CD14-positive monocyte (primary cell): ENCODE measurements around the gene NDFIP2. TPM values are rescaled to one million over a fixed set of nuclear protein-coding genes. Genes with fewer than 3 reads are reported as not detected.

Source experiments
- DNase-seq, 3 donors: peaks; one replicate each; pipeline ENCODE4 v3.0.0-alpha.2; 2011 to 2022
- H2AFZ ChIP-seq: 2 replicates; pipeline ENCODE4 v1.6.0; 2012; ENCODE audit warnings: mild to moderate bottlenecking, low read depth, low read length, inconsistent platforms; ENCODE audit not compliant: insufficient read depth, poor library complexity, severe bottlenecking
- H3K27ac ChIP-seq, 2 donors: 1 replicate in 1 of 2; 2 replicates in 1 of 2; pipeline ENCODE4 v1.5.1; 2012 to 2013; ENCODE audit warnings: low read length in 2 of 2, control low read depth in 1 of 2, inconsistent platforms in 1 of 2, low read depth in 1 of 2, mild to moderate bottlenecking in 1 of 2
- H3K27me3 ChIP-seq, 2 donors: one replicate each; pipeline versions ENCODE4 v1.6.0 to v1.6.1; 2011 to 2013; ENCODE audit warnings: low read length in 2 of 2; ENCODE audit not compliant: control insufficient read depth in 2 of 2, insufficient read depth in 2 of 2
- H3K36me3 ChIP-seq, 2 donors: replicated peaks in 1 of 2; 1 replicate in 1 of 2; 2 replicates in 1 of 2; pipeline versions ENCODE4 v1.5.1 to v1.6.1; 2012 to 2013; ENCODE audit warnings: low read length in 2 of 2, control low read depth in 1 of 2, inconsistent platforms in 1 of 2, mild to moderate bottlenecking in 1 of 2; ENCODE audit not compliant: insufficient read depth in 2 of 2, control insufficient read depth in 1 of 2
- H3K4me1 ChIP-seq, 2 donors: 1 replicate in 1 of 2; 2 replicates in 1 of 2; pipeline versions ENCODE4 v1.5.1 to v1.6.1; 2012 to 2013; ENCODE audit warnings: low read length in 2 of 2, control low read depth in 1 of 2, inconsistent platforms in 1 of 2, mild to moderate bottlenecking in 1 of 2, moderate library complexity in 1 of 2; ENCODE audit not compliant: insufficient read depth in 2 of 2, control insufficient read depth in 1 of 2
- H3K4me2 ChIP-seq: replicated peaks from 2 replicates; pipeline ENCODE3; 2012; ENCODE audit warnings: low read length, moderate library complexity, mild to moderate bottlenecking; ENCODE audit not compliant: poor library complexity, severe bottlenecking; ENCODE audit errors: extremely low read depth
- H3K4me3 ChIP-seq, 3 experiments: fragments of 200-600 bp in 1 of 3; sonication (generic) in 1 of 3; replicated peaks in 1 of 3; 1 replicate in 2 of 3; 2 replicates in 1 of 3; pipeline ENCODE4 v1.5.1; 2011 to 2013; ENCODE audit warnings: low read length in 3 of 3, mild to moderate bottlenecking in 3 of 3, control low read depth in 2 of 3, low read depth in 2 of 3, inconsistent platforms in 1 of 3, moderate library complexity in 1 of 3
- H3K79me2 ChIP-seq: 2 replicates; pipeline ENCODE4 v1.6.0; 2012; ENCODE audit warnings: mild to moderate bottlenecking, control low read depth, inconsistent platforms, low read length, moderate library complexity; ENCODE audit not compliant: insufficient read depth
- H3K9ac ChIP-seq: 2 replicates; pipeline ENCODE4 v1.6.0; 2017; ENCODE audit warnings: low read length, mild to moderate bottlenecking; ENCODE audit not compliant: insufficient read depth, poor library complexity, severe bottlenecking
- H3K9me3 ChIP-seq, 2 donors: replicated peaks in 1 of 2; 1 replicate in 1 of 2; 2 replicates in 1 of 2; pipeline versions ENCODE4 v1.5.1 to v1.6.1; 2012 to 2013; ENCODE audit warnings: low read length in 2 of 2, control low read depth in 1 of 2; ENCODE audit not compliant: control insufficient read depth in 1 of 2, insufficient read depth in 1 of 2
- H4K20me1 ChIP-seq: 2 replicates; pipeline ENCODE4 v1.6.0; 2012; ENCODE audit warnings: mild to moderate bottlenecking, low read length, control low read depth, moderate library complexity; ENCODE audit not compliant: insufficient read depth
- H3K27ac Mint-ChIP-seq, 7 donors: one replicate each; pipeline ENCODE4 v1.8.0; 2020; ENCODE audit warnings: mild to moderate bottlenecking in 7 of 7, mixed read lengths in 7 of 7, moderate library complexity in 6 of 7, inconsistent platforms in 2 of 7
- H3K27me3 Mint-ChIP-seq, 3 donors: one replicate each; pipeline ENCODE4 v1.8.0; 2021 to 2022; ENCODE audit warnings: low read depth in 3 of 3, mild to moderate bottlenecking in 3 of 3, mixed read lengths in 3 of 3, moderate library complexity in 3 of 3, inconsistent platforms in 1 of 3
- H3K36me3 Mint-ChIP-seq, 2 donors: one replicate each; pipeline ENCODE4 v1.8.0; 2020; ENCODE audit warnings: mixed read lengths in 2 of 2, inconsistent platforms in 1 of 2, mild to moderate bottlenecking in 1 of 2
- H3K4me1 Mint-ChIP-seq: one replicate; pipeline ENCODE4 v1.8.0; 2020; ENCODE audit warnings: mild to moderate bottlenecking, mixed read lengths
- H3K4me3 Mint-ChIP-seq, 2 donors: one replicate each; pipeline ENCODE4 v1.8.0; 2020; ENCODE audit warnings: mild to moderate bottlenecking in 2 of 2, mixed read lengths in 2 of 2, moderate library complexity in 1 of 2
- H3K9me3 Mint-ChIP-seq, 7 donors: one replicate each; pipeline ENCODE4 v1.8.0; 2020 to 2022; ENCODE audit warnings: mixed read lengths in 7 of 7, mild to moderate bottlenecking in 6 of 7, moderate library complexity in 6 of 7, inconsistent platforms in 2 of 7
- WGBS: methylation state at CpG from one replicate; pipeline ENCODE4 v1.1.5; 2013; ENCODE audit warnings: missing lambda C conversion rate; ENCODE audit not compliant: insufficient coverage; 5-methylcytosine and 5-hydroxymethylcytosine counted together
- intact Hi-C, 2 donors: fragments of 100-400 bp; cut with micrococcal nuclease; formaldehyde crosslinking; loops; one replicate each; pipeline versions ENCODE4 v1.15.0 to v1.15.1; 2023
- polyA plus RNA-seq, 3 donors: library from polyadenylated mRNA; depleted of rRNA in 1 of 3; unstranded in 2 of 3; stranded (reverse) in 1 of 3; fragments of 300-500 nt in 2 of 3; fragments of >200 nt in 1 of 3; fragmentation: Illumina TruSeq in 2 of 3; gene quantifications; 1 replicate in 2 of 3; 2 replicates in 1 of 3; pipeline ENCODE4 v1.2.3, GENCODE V29; 2012 to 2021
- TF ChIP-seq, protein P1 (sequence below): fragments of 200-600 bp; IDR thresholded peaks from one replicate; pipeline ENCODE4 v1.8.0; 2022; ENCODE audit warnings: antibody characterized with exemption, mild to moderate bottlenecking

Gene NDFIP2
- polyA plus RNA-seq, 3 donors: not detected

DNA sequence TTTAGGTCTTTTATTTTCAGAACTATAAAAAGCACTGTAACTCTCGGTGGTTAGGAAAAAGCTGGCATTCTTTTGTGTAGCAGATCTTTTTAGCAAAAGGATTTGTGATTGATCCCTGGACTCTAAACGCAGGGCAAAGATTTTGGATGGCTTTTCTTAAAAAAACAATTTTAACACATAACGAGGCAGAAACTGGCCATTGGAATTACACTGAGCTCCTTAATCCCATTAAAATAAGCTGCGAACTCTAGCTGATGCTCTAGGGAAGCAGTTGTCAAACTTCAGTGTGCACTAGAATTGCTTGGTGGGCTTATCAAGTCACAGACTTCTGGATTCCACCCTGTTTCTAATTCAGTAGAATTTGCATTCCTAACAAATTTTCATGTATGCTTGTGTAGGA lies 33.8 kb upstream of the NDFIP2 start:
- Histone ChIP-seq H3K9me3 (no peaks in the 10 kb centered on the region), H3K79me2 (no peaks in the 10 kb centered on the region), H2AFZ (no peak overlapping the region), H3K27ac (no peak overlapping the region), H3K4me1 (no peaks in the 10 kb centered on the region), H3K4me3 (no peak overlapping the region), H3K36me3 (no peaks in the 10 kb centered on the region), H3K9ac (no peak overlapping the region), H3K4me2 (no peak overlapping the region), H4K20me1 (no peaks in the 10 kb centered on the region), H3K27me3 (peaks cover 4 to 21% of the 10 kb centered on the region in 2 donors)
- Mint-ChIP-seq H3K36me3 (no peaks in the 10 kb centered on the region), H3K4me1 (peaks cover 4% of the 10 kb centered on the region), H3K27me3 (peaks cover 3 to 18% (median 10%) of the 10 kb centered on the region in 3 donors), H3K4me3 (no peak overlapping the region), H3K9me3 (peaks cover 0 to 6% (median 5%) of the 10 kb centered on the region in 7 donors), H3K27ac (no peak overlapping the region)
- DNase-seq: no peak
- TF ChIP-seq, protein P1, sequence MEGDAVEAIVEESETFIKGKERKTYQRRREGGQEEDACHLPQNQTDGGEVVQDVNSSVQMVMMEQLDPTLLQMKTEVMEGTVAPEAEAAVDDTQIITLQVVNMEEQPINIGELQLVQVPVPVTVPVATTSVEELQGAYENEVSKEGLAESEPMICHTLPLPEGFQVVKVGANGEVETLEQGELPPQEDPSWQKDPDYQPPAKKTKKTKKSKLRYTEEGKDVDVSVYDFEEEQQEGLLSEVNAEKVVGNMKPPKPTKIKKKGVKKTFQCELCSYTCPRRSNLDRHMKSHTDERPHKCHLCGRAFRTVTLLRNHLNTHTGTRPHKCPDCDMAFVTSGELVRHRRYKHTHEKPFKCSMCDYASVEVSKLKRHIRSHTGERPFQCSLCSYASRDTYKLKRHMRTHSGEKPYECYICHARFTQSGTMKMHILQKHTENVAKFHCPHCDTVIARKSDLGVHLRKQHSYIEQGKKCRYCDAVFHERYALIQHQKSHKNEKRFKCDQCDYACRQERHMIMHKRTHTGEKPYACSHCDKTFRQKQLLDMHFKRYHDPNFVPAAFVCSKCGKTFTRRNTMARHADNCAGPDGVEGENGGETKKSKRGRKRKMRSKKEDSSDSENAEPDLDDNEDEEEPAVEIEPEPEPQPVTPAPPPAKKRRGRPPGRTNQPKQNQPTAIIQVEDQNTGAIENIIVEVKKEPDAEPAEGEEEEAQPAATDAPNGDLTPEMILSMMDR: no peak
- intact Hi-C loops: no loop called here
- 100% methylated on average over 2 of the region's 4 CpGs for WGBS

GRCh38 chr13:79447741-79448140 lies 33.2 kb upstream of the NDFIP2 start:
- Histone ChIP-seq H3K9me3 (no peaks in the 10 kb centered on the region), H4K20me1 (no peaks in the 10 kb centered on the region), H3K4me1 (no peaks in the 10 kb centered on the region), H3K4me3 (no peak overlapping the region), H3K9ac (no peak overlapping the region), H3K36me3 (no peaks in the 10 kb centered on the region), H3K27me3 (peaks cover 6 to 25% of the 10 kb centered on the region in 2 donors), H3K79me2 (no peaks in the 10 kb centered on the region), H2AFZ (no peak overlapping the region), H3K4me2 (no peak overlapping the region), H3K27ac (no peak overlapping the region)
- intact Hi-C loops: no loop called here
- DNase-seq: no peak
- H3K27ac Mint-ChIP-seq: no peak overlapping the region
- TF ChIP-seq, protein P1: no peak
- H3K9me3 Mint-ChIP-seq: peaks cover 0 to 6% (median 5%) of the 10 kb centered on the region in 7 donors
- H3K4me3 Mint-ChIP-seq: peak overlapping the region in 1 of 2 donors; percentile 35
- no peaks in the 10 kb centered on the region for H3K36me3 Mint-ChIP-seq
- peaks cover 8 to 23% (median 13%) of the 10 kb centered on the region in 3 donors for H3K27me3 Mint-ChIP-seq
- no CpG with 5 or more reads among the region's 2 CpGs for WGBS
- H3K4me1 Mint-ChIP-seq: peaks cover 4% of the 10 kb centered on the region
